HG02759 (cell line): ENCODE results near the gene SHD.

Experiments
- ATAC-seq: cut with Tn5 transposase; IDR thresholded peaks from one replicate; pipeline ENCODE4 v1.9.1; 2021; ENCODE audit warnings: mild to moderate bottlenecking, moderate library complexity; ENCODE audit not compliant: unreplicated experiment

SHD gene

GRCh38 chr19:4295972-4296771 is 17.1 kb downstream of the SHD start:
- ATAC-seq = no peak

GRCh38 chr19:4297901-4298809 is 19.1 kb downstream of the SHD start:
- ATAC-seq = no peak

GRCh38 chr19:4298810-4299550 is 19.9 kb downstream of the SHD start:
- no peak for ATAC-seq

- no peak for ATAC-seq
Observed at GRCh38 chr19:4300589-4300988, 21.5 kb downstream of the SHD start.

GRCh38 chr19:4301590-4302242 is 22.6 kb downstream of the SHD start:
- no peak for ATAC-seq

- ATAC-seq = no peak
Observed at GRCh38 chr19:4302243-4302640, 23.2 kb downstream of the SHD start, which contains the start of gene TMIGD2. TMIGD2 (minus strand) TSS chr19:4302389; CDS start chr19:4302385, 4 bp downstream.

- ATAC-seq = no peak
Observed at GRCh38 chr19:4303819-4304537, 24.9 kb downstream of the SHD start.

GRCh38 chr19:4304538-4305256 is 25.6 kb downstream of the SHD start, which contains the start of gene FSD1:
FSD1 (plus strand) TSS chr19:4304598; CDS start chr19:4304747, 149 bp downstream.
- ATAC-seq = no peak

GRCh38 chr19:4305257-4305612 is 26.2 kb downstream of the SHD start:
- no peak for ATAC-seq

- ATAC-seq = no peak
Observed at GRCh38 chr19:4305659-4306058, 26.6 kb downstream of the SHD start.

- ATAC-seq = no peak
Observed at GRCh38 chr19:4310247-4311121, 31.4 kb downstream of the SHD start.

GRCh38 chr19:4313847-4314490 is 34.9 kb downstream of the SHD start:
- ATAC-seq = no peak

- ATAC-seq = no peak
Observed at GRCh38 chr19:4316956-4317355, 37.9 kb downstream of the SHD start.

- ATAC-seq = no peak
Observed at GRCh38 chr19:4318460-4318859, 39.4 kb downstream of the SHD start.

- ATAC-seq = no peak
Observed at GRCh38 chr19:4319067-4319718, 40.1 kb downstream of the SHD start.

GRCh38 chr19:4320419-4320818 is 41.4 kb downstream of the SHD start:
- ATAC-seq = no peak

- no peak for ATAC-seq
Observed at GRCh38 chr19:4322942-4323665, 44.0 kb downstream of the SHD start.
